Lower leg skin (tissue), 3 donors: ENCODE data around the gene SRD5A3.

Experiments
- POLR2A ChIP-seq, 2 donors: fragments of 450-650 bp; IDR thresholded peaks; one replicate each; pipeline ENCODE4 v1.6.1; 2016 to 2017; ENCODE audit warnings: antibody characterized with exemption in 2 of 2, mild to moderate bottlenecking in 1 of 2, moderate library complexity in 1 of 2
- TF ChIP-seq, protein P1 (sequence below), 3 donors: fragments of 450-650 bp; IDR thresholded peaks; one replicate each; pipeline ENCODE4 v1.5.1; 2016; ENCODE audit warnings: antibody characterized with exemption in 3 of 3, mild to moderate bottlenecking in 3 of 3, moderate library complexity in 2 of 3

DNA sequence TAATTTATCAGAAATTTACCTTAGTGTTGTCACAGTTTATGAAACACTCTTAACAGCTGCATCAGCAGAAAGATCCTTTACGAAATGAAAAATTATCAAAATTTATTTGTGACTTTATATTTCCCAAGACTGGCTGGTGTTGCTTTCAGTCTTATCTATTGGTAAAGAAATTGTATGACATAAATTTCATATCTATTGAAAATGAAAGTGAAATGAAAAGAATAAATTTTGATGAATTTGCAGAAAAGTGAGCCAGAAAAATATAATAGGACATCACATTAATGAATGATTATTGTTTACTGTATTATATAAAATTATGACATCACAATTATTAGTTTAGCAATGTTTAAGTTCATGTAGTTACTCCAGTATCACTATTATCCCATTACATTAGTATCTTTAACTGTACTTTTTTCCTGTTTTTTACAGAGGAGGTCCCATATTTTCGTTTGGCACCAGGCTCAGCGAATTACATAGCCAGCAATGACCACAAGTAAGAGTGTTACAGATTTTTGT lies 36.5 kb downstream of the SRD5A3 start:
- no peak for TF ChIP-seq POLR2A (IDR thresholded peaks at IDR 0.05)
- TF ChIP-seq, protein P1, sequence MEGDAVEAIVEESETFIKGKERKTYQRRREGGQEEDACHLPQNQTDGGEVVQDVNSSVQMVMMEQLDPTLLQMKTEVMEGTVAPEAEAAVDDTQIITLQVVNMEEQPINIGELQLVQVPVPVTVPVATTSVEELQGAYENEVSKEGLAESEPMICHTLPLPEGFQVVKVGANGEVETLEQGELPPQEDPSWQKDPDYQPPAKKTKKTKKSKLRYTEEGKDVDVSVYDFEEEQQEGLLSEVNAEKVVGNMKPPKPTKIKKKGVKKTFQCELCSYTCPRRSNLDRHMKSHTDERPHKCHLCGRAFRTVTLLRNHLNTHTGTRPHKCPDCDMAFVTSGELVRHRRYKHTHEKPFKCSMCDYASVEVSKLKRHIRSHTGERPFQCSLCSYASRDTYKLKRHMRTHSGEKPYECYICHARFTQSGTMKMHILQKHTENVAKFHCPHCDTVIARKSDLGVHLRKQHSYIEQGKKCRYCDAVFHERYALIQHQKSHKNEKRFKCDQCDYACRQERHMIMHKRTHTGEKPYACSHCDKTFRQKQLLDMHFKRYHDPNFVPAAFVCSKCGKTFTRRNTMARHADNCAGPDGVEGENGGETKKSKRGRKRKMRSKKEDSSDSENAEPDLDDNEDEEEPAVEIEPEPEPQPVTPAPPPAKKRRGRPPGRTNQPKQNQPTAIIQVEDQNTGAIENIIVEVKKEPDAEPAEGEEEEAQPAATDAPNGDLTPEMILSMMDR (IDR thresholded peaks at IDR 0.05): no peak
